ENCODE data around the gene OR6K3.

Gene OR6K3

GRCh38 chr1:158674302-158674701 is 46.2 kb downstream of the OR6K3 start:
- TF ChIP-seq POLR2A (IDR thresholded peaks at IDR 0.05; ENCODE audit: low read depth, low read length) = no peak
- DNase-seq (ENCODE audit: insufficient read length, low spot score) (no peak), FAIRE-seq (no peak)
